SKM-1 treated with dmso at 0.1 percent for 144 hours (cell line): ENCODE measurements around the gene KLF13.

ENCODE experiments used
- DNase-seq: peaks from one replicate; lab custom pipeline; 2025; ENCODE audit not compliant: unreplicated experiment; lab: John Stamatoyannopoulos, UW

The KLF13 gene

GRCh38 chr15:31397851-31398661, 71.4 kb downstream of the KLF13 start:
- DNase-seq, result no peak

- no peak for DNase-seq
These were observed 72.2 kb downstream of the KLF13 start for GRCh38 chr15:31398677-31399301.

- no peak for DNase-seq
These were observed 73.0 kb downstream of the KLF13 start for GRCh38 chr15:31399544-31400171.

GRCh38 chr15:31400222-31400927, 73.7 kb downstream of the KLF13 start:
- no peak for DNase-seq

- DNase-seq, result no peak
These were observed 74.6 kb downstream of the KLF13 start for GRCh38 chr15:31401282-31401681.

- DNase-seq, result no peak
These were observed 75.4 kb downstream of the KLF13 start for GRCh38 chr15:31402003-31402402.

GRCh38 chr15:31402511-31403056, 75.9 kb downstream of the KLF13 start:
- DNase-seq, result no peak

GRCh38 chr15:31403096-31403495, 76.5 kb downstream of the KLF13 start:
- no peak for DNase-seq

- DNase-seq, result no peak
These were observed 77.0 kb downstream of the KLF13 start for GRCh38 chr15:31403606-31404005.

GRCh38 chr15:31404345-31404744, 77.7 kb downstream of the KLF13 start:
- DNase-seq, result no peak

- DNase-seq, result peak; percentile 39
These were observed 78.7 kb downstream of the KLF13 start for GRCh38 chr15:31405200-31405920.

- no peak for DNase-seq
These were observed 80.7 kb downstream of the KLF13 start for GRCh38 chr15:31407376-31407775.

GRCh38 chr15:31407851-31408250, 81.2 kb downstream of the KLF13 start:
- DNase-seq, result no peak

- no peak for DNase-seq
These were observed 82.1 kb downstream of the KLF13 start for GRCh38 chr15:31408724-31409123.

GRCh38 chr15:31409171-31409570, 82.5 kb downstream of the KLF13 start:
- no peak for DNase-seq

GRCh38 chr15:31412824-31413223, 86.2 kb downstream of the KLF13 start:
- DNase-seq, result no peak

- DNase-seq, result no peak
These were observed 88.6 kb downstream of the KLF13 start for GRCh38 chr15:31415201-31415600.

GRCh38 chr15:31419820-31420219, 93.2 kb downstream of the KLF13 start:
- no peak for DNase-seq

- DNase-seq, result no peak
These were observed 100.8 kb downstream of the KLF13 start for GRCh38 chr15:31427411-31427810.
